SK-MEL-5 (cell line): ENCODE data around the gene NIPBL. TPM values are rescaled to one million over a fixed set of nuclear protein-coding genes. Genes with fewer than 3 reads are reported as not detected.
"Not testable (repeated sequence)": the region's sequence is repeated elsewhere in the genome, so short reads cannot be mapped to it uniquely, and the experiment has no call there.

Source experiments
- DNase-seq: peaks from one replicate; pipeline ENCODE4 v3.0.0-alpha.2; 2016; ENCODE audit warnings: low read depth, low spot score
- in situ Hi-C: cut with HindIII; loops from 2 replicates; pipeline ENCODE4 v1.10.0; 2016; ENCODE audit warnings: low sequenced_read_pairs, high pct_unique_total_duplicates, low pct_unique_long_range_greater_than_20kb
- polyA plus RNA-seq, 2 experiments: library from polyadenylated mRNA; depleted of rRNA; stranded (reverse); fragments of >200 nt; gene quantifications; 2 replicates each; pipeline ENCODE4 v1.2.3, GENCODE V29; 2015
- total RNA-seq: library from RNA; depleted of rRNA; stranded (reverse); fragments of >200 nt; shearing (Covaris generic); gene quantifications from 2 replicates; pipeline ENCODE4 v1.2.3, GENCODE V29; 2014; rRNA removed

The NIPBL gene, protein sequence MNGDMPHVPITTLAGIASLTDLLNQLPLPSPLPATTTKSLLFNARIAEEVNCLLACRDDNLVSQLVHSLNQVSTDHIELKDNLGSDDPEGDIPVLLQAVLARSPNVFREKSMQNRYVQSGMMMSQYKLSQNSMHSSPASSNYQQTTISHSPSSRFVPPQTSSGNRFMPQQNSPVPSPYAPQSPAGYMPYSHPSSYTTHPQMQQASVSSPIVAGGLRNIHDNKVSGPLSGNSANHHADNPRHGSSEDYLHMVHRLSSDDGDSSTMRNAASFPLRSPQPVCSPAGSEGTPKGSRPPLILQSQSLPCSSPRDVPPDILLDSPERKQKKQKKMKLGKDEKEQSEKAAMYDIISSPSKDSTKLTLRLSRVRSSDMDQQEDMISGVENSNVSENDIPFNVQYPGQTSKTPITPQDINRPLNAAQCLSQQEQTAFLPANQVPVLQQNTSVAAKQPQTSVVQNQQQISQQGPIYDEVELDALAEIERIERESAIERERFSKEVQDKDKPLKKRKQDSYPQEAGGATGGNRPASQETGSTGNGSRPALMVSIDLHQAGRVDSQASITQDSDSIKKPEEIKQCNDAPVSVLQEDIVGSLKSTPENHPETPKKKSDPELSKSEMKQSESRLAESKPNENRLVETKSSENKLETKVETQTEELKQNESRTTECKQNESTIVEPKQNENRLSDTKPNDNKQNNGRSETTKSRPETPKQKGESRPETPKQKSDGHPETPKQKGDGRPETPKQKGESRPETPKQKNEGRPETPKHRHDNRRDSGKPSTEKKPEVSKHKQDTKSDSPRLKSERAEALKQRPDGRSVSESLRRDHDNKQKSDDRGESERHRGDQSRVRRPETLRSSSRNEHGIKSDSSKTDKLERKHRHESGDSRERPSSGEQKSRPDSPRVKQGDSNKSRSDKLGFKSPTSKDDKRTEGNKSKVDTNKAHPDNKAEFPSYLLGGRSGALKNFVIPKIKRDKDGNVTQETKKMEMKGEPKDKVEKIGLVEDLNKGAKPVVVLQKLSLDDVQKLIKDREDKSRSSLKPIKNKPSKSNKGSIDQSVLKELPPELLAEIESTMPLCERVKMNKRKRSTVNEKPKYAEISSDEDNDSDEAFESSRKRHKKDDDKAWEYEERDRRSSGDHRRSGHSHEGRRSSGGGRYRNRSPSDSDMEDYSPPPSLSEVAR (N-terminal part only)
- total RNA-seq: 21.2 and 29.3 TPM in 2 replicates
- 20.2 and 28.5 TPM in 2 replicates for polyA plus RNA-seq (2015; cell fraction: cytosol; rRNA removed)
- polyA plus RNA-seq (2015; cell fraction: nucleus; rRNA removed): 29.1 and 29.5 TPM in 2 replicates

DNA sequence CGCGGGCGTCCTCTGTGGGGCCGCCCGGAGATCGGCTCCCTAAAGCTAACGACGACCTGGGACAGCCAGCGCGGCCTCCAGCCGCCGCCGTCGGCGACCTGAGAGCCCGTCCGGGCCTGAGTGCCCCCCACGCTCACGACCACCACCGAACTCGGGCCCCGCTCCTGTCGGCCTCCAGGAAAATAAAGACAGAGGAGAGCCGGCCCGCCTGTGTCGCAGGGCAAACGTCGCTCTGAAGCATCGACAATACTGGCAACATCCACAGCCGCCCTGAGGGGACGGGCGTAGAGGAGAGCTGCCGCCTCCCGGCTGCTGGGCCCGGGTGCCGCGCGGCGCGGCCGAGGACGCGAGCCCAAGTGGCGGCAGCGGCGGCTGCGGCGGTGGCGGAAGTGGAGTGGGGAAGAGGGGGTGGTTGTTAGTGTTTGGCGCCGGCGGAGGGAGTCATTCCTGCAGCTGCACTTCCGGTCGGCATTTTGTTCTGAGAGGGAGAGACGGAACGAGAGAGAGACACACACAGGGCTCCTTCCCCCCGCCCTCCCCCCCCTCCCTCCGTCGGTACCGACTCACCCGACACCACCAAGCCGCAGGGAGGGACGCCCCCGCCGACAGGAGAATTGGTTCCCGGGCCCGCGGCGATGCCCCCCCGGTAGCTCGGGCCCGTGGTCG lies at the start of gene NIPBL:
TSS of gene NIPBL (plus strand) at position 471 of the 666 bp plus-strand sequence. CDS start 76,928 bp downstream, outside the sequence.
- in situ Hi-C loops: no loop called here
- peak; percentile 98 for DNase-seq

DNA sequence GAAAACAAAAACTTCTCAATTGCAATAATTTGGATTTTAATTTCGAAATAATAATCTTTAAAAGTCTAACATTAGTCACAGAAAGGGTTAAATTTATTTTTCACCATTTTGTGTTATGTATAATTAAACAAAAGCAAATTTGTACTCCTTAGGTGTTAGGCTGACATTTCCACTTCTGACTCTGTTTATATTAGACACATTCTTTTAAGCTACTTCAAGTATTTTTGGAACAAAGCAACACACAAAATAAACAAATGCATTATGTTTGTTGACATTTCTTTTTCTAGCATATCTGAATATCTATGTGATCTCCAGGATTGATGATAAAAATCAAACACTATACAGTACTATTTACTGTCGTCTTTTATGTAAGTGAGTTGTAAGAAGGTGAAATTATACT lies 44.3 kb upstream of the NIPBL start:
- in situ Hi-C loops: no loop called here

DNA sequence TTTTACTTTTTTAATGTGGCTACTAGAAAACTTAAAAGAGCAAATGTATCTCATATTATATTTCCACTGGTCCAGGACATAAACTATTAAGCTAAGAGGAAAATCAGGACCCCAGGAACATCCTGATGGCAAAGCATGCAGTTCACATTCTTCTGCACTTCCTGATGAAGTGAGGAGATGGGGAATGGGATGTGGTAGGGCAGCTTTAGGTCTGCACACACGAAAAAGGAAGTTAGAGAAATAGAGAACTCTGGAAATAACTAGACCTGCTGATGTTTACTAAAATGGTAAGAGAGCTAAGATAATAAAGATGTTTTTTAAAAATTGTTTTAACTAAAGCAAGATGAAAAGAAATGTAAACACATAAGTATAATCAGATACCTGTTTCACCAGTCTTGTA lies 39.7 kb upstream of the NIPBL start:
- no peak for DNase-seq
- in situ Hi-C loops: no loop called here

More for the DNA sequence above, 44.3 kb upstream of the NIPBL start:
- no peak for DNase-seq

DNA sequence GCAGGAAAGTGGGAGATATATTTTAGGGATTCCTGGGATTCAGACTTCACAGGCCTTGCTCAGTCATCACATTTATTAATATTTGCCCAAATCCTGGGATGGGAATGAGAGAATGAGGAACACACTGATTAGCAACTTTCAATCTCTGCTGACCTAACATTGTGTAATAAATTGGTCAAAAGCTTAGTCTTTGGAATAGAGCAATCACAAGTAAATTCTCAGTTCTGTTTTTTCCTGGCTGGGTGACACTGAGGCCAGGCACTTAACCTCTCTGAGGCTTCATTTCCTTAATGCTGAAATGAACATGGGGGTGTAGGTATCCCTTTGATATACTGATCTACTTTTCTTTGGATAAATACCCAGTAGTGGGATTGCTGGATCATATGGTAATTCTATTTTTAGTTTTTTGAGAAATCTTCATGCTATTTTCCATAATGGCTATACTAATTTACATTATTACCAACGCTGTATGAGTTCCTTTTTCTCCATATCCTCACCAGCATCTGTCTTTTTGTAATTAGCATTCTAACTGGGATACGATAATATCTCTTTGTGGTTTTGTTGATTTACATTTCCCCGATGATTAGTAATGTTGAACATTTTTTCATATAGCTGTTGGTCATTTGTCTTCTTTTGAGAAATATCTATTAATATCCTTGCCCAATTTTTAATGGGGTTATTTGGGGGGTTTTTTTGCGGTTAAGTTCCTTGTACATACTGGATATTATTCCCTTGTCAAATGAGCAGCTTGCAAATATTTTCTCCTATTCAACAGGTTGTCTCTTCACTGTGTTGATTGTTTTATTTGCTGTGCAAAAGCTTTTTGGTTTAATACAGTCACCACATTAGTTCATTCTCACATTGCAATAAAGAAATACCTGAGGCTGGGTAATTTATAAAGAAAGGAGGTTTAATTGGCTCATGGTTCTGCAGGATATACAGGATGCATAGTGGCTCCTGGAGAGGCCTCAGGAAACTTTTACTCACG lies 36.8 kb upstream of the NIPBL start:
- in situ Hi-C loops: no loop called here
- no peak for DNase-seq

DNA sequence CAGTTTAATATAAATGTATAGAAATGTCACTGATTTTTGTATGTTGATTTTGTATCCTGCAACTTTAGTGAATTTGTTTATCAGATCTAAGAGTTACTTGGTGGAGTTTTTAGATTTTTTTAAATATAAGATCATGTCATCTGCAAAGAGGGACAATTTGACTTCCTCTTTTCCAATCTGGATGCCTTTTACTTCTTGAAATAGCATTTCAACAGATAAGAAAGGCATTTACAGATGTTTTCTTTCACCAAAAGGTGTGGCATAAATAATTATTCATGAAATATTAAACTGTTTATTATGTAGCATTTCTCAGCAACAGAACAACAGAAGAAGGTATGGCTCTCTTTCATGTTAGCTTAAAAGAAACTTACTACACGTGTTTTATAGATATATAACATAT lies 34.9 kb upstream of the NIPBL start:
- no peak for DNase-seq
- in situ Hi-C loops: no loop called here

DNA sequence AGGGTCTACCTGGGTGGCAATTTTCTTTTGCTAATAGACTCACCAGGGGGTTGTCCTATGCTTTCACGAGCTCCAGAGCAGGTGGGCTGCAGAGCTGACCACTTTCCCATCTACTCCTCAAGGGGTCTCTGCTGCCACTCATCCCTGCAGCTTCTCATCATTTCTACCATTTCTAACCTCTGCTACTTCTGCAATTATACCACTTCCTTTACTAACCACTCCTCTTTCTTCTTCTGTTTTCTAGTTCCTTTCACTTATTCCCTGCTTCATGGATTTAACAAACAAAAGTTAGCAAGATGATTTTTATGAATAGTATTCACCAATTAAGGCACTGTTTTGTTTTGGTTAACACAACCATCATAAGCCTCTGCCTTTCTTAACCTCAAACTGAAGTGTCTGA lies 34.5 kb upstream of the NIPBL start:
- in situ Hi-C loops: no loop called here

DNA sequence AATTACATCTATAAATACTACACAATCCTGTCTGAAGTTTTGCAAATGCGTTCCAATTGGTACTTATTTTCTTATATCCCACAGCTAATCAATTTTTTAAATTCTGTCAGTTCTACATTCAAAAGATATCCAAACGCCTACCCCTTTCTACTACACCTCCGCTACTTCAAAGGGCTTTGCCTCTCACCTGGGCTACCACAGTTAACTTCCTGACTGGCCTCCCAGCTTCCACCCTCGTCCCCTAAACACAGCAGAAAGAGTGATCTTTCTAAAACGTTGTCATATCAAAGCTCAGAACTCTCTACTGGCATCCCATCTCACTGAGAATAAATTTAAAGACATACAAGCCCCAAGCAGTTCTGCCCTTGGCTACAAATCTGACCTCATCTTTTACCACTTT lies 32.3 kb upstream of the NIPBL start:
- in situ Hi-C loops: no loop called here
- DNase-seq: no peak

More for the DNA sequence above, 34.5 kb upstream of the NIPBL start:
- DNase-seq: no peak

DNA sequence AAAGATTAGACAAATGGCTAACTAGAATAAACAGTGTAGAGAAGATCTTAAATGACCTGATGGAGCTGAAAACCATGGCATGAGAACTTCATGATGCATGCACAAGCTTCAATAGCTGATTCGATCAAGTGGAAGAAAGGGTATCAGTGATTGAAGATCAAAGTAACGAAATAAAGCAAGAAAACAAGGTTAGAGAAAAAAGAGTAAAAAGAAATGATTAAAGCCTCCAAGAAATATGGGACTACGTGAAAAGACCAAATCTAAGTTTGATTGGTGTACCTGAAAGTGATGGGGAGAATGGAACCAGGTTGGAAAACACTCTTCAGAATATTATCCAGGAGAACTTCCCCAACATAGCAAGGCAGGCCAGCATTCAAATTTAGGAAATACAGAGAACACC lies 28.0 kb upstream of the NIPBL start:
- in situ Hi-C loops, DNase-seq: not testable (repeated sequence)

DNA sequence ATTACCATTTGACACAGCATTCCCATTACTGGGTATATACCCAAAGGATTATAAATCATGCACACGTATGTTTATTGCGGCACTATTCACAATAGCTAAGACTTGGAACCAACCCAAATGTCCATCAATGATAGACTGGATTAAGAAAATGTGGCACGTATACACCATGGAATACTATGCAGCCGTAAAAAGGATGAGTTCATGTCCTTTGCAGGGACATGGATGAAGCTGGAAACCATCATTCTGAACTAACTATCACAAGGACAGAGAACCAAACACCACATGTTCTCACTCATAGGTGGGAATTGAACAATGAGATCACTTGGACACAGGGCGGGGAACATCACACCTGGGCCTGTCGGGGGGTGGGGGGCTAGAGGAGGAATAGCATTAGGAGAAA lies 23.7 kb upstream of the NIPBL start:
- DNase-seq, in situ Hi-C loops: not testable (repeated sequence)

DNA sequence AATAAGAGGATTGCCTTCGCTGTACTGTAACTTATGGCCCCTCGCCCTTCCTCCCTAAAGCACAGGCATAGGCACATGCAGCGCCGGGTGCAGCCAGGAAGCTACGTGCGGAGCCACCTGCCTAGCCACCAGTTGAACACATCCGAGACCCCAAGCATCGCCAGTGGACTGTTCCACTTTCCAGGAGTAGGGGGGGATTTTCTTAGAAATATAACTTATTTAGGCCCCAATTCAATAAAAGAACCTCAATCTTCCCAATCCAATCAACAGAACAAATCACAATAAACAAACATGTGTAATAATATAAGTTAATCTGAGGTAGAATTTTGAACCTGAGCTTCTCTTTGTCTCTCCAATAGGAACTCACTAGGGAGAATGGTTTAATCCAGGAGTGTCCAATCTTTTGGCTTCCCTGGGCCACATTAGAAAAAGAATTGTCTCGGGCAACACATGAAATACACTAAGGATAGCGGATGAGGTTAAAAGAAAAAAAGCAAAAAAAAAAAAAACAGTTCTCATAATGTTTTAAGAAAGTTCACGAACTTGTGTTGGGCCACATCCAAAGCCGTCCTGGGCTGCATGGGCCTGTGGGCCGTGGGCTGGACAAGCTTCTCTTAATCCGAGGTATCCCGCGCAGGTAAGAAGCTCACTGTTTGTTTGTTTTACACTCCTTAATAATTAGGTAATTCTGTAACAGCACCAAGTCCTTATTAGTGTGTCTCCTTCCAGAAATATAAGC lies 22.0 kb upstream of the NIPBL start:
- DNase-seq: no peak
- in situ Hi-C loops: no loop called here

DNA sequence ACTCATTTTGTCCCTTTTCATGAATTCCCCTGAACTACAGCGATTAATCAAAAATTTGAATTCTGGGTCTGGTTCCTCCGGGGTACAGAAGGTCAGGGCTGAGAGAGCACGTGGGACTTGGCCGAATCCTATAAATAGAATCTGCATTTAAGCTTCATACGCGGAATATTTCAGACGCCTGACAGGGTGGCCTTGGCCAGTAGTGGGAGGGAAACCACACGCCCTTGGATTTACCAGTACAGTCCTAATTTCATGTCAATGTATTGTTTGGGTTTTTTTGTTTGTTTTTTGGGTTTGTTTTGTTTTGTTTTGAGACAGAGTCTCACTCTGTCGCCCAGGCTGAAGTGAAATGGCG lies 21.5 kb upstream of the NIPBL start:
- no peak for DNase-seq
- in situ Hi-C loops: no loop called here

DNA sequence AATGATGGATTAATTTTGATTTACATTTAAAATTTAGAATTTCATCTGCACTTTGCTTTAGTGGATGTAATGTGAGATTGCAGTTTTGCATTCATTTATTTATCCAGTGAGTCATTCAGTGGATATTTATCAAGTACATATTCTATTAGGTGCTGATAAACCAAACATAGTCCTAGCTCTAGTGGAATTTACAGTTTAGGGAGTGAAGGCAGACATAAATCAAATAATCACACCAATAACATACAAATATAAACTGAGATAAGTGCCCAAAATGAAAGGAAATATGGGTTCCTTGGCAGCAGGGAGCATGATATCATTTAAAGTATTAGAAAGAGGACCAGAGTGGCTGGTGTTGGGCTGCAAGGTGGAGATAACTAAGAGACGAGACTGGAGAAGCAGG lies 14.7 kb upstream of the NIPBL start:
- DNase-seq: no peak
- in situ Hi-C loops: no loop called here

DNA sequence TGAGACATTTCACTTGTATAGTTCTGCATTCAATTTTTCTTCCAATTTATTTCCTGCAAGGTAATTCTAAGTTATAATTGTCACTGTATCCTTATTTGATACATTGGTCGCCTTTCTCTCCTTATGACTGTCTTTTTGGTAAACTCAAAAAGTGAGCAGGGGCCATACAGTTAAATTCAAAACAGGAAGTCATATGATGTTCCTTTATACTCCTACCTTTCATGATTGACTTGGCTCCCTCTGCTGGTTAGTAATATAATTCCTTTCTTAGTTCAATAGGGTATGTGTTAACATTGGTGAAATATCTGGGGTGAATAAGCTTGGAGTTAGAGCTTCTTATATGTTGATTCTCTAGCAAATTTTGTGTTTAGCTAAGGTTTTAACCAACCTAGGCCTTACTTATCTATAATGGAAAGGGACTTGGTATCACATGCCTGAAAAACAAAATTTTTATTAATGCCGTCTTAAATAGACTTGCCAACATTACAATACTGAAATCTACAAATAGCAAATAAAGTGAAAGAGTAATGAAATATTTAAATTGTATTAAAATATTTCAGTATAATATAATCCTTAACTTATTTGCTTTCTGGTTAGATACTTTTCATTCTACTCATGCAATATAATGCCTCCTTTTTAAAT lies 6.0 kb upstream of the NIPBL start:
- DNase-seq: peak; percentile 93
- in situ Hi-C loops: no loop called here

DNA sequence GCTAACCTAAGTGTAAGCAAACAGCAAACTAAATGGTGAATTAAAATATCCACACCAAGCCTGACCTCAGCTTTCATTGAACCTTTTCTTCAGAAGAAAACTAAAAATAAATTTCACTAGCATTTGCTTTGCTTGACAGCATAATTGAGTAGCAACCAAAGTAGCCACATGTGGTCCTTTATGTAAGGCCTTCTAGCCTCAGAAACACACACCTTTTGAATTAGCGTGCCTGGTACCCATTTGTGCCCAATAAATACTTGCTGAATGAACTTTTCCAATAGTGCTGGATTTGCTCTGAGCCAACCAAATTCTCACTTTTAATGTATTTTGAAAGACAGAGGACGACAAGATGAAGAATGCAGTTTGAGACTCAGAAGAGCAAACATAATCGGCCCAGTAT lies 2.1 kb upstream of the NIPBL start:
- in situ Hi-C loops: no loop called here
- DNase-seq: no peak

DNA sequence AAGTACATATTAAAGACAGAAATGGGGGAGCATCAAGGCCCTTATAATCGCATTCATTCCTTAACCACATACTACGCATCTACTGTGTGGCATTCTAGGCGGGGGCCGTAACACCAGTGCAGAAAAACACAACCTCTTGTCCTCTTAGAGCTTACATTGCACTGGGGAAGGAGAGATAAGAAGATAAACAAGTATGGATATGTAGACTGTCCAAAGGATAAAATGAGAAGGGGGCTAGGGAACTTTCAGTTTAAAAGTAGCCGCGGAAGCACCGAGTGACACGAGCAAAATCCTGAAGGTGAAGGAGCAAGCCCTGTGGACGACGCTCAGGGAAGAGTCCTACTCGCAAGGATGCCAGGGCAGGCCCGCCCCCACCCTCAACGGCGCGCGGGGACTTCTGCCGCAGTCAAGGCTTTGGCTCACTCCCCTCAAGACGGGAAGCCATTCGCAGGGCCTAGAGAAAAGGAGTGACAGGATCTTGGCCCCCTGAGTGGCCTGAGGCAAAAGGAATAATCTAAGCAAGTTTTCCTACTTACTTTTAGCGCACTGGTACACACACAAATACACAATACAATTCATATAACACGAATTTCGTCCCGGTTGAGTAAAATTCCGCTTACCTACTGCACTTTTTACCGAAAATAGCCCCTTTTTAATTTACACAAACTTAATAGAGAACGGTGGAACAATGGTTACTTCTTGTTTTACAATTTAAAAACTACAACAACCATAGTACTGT lies 1.3 kb upstream of the NIPBL start:
- in situ Hi-C loops: no loop called here
- DNase-seq: peak; percentile 60
